ENCODE data around the gene UBTD1.
A peak's percentile ranks its signal among the peaks of the same experiment; 100 is the strongest.
"Not testable (repeated sequence)": the region's sequence is repeated elsewhere in the genome, so short reads cannot be mapped to it uniquely, and the experiment has no call there.

UBTD1 gene

GRCh38 chr10:97540669-97541500 is 42.2 kb downstream of the UBTD1 start:
- no peak for DNase-seq

GRCh38 chr10:97542169-97543024 is 43.7 kb downstream of the UBTD1 start:
- peak; percentile 35 to 77 for DNase-seq

DNA sequence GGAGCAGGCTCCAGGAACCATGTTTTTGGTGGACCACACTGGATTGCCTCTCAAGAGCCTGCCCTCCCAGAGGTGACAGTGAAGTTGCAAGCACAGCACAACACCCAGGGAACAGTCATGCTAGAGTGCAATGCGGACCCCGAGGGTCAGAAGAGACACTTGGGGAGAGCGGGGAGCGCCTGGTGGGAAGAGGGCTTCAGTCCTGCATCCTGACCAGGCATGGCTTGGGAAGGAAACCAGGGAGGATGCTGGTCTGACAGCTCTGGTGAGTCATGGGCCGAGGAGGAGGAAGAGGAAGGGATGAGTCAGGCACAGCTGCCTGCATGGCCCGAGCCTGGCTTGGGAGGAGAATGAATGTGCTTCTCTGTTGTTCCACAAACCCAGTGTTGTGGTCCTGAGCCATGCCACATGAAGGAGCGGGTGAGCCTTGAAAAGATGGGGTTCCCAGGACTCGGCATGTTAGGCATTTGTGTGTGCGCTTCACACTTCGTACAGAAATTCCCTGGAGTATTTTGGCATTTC is 44.4 kb downstream of the UBTD1 start:
- DNase-seq, result peak; percentile 55 to 87

GRCh38 chr10:97546456-97547270 is 47.9 kb downstream of the UBTD1 start:
- DNase-seq, result no peak

DNA sequence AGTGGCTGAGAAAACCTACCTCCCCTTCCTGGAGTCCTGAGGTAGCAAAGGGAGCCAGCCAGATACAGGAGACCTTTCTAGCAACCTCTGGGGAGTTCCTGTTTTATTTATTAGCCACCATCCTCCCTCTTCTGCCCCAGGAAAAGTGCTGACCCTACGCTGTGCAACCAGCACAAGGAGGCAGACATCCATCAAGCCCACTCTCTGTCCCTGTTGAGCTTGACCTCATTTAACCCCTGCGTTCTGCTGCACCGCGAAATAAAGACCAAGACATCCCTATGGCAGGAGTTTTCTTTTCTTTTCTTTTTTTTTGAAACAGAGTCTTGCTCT is 48.5 kb downstream of the UBTD1 start:
- no peak for DNase-seq

DNA sequence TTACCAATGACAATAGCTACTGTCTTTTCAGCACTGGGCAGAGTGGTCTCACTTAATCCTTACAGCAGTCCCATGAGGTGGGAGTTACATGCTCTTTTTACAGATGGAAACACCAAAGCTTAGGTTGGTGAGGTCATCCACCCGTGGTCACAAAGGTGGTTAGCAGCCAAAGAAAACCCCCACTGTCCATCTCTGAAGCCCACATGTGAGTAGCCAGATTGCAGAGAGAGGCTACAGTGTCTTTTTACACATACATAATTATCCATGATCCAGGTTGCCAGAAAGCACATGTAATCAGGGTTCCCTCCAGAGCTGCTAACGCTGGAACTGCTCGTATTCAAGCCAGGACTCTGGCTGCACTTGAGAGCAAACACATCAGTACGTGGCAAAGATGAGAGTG is 49.2 kb downstream of the UBTD1 start:
- DNase-seq, result no peak

DNA sequence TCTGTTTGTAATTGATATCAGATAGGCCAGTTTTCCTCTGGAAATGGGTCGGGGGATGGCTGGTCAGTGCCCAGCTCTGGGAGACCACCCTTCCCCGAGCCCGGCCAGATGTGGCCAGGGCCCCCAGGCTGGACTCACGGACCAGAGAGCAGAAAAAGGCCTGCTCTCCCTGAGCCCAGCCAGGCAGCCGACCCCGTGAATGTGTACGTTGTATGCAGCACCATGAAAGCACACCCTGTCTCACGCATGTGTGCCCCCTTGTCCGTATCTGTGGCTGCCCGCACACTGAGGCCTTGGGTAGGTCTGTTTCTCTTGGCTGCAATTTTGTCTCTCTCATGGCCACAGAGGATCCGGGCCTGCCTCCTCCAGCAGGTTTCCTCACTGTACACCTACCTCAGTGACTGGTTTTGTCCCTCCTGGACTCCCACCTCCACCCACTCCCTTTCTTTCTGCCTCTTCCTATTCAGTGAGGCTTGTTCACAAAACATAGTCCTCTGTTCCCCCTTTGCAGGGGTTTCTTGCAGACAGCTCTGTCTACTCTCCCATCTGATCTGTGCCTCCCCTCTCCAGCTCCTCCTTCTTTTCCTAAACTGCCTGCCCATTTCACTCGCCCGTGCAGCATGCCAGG is 50.2 kb downstream of the UBTD1 start:
- no peak for DNase-seq

GRCh38 chr10:97549587-97550322 is 51.0 kb downstream of the UBTD1 start:
- DNase-seq, result no peak

GRCh38 chr10:97550336-97551149 is 51.8 kb downstream of the UBTD1 start:
- DNase-seq, result no peak

DNA sequence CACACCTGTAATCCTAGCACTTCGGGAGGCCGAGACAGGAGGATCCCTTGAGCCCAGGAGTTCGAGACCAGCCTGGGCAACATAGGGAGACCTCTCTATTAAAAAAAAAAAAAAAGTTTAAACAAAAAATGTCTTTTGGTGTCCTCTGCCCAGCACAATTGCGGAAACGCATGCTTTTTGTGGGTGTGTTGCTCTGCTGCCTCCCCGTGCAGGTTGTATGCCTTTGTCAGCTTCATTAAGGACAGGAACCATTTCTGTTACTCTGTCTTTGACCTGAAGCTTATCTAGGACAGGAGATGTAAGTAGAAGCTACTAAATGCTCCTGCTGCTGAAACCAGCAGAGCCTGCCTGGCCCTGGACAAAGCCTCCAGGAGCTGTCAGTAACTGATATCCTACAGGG is 52.5 kb downstream of the UBTD1 start:
- DNase-seq, result no peak

DNA sequence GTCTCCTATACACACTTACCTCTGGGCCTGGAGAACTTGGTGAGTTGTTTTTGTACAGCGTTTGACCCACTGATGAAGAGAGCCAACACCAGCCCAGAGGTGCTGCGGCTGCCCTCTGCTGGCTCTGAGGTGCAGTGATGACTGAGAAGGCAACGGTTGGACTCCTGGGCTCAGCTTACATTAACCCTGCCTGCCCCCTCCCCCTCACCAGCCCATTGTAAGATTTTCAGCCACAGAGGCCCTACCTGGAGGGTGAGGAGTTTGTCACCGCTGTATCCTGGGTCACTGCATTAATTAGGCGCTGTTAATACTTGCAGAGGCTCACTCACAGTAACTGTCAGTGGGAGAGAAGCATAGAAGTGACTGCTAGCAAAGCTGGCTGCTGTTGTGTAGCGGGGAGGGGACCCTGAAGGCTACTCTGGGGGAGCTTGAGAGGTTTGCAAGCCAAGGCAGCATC is 54.9 kb downstream of the UBTD1 start:
- DNase-seq, result peak in 1 of 2 experiments; percentile 65

- not testable (repeated sequence) for DNase-seq
Measured at GRCh38 chr10:97554336-97554735, 55.6 kb downstream of the UBTD1 start.

- not testable (repeated sequence) for DNase-seq
Measured at GRCh38 chr10:97555541-97555940, 56.8 kb downstream of the UBTD1 start.

- not testable (repeated sequence) for DNase-seq
Measured at GRCh38 chr10:97560731-97561381, 62.1 kb downstream of the UBTD1 start.

DNA sequence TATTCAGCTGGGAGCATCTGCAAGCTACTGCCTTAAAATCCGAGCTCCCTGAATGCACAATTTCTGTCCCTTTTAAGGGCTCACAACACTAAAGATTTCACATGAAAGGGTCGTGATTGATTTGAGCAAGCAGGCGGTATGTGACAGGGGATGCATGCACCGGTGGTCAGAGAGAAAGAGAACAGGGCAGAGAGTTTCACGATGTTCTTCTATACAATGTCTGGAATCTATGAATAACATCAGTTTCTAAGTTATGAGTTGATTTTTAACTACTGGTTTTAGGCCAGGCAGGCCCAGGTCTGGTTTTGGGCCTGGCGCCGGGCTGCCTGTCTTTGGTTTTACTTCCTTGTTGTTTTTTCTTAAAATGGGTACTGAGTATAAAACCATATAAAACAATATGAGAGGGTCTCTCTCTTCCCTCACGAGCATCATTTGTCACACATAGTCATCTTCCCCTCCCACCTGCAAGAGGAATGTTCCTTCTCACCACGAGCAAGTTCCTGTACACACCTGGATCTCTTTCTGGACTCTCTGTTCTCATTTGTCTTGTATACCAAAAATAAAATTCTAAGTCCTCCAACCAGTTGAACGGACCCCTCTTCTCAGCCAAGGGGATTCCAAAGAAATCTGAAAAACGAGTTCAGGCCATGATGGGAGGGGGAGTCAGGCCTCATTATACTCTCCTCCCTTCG is 62.8 kb downstream of the UBTD1 start:
- not testable (repeated sequence) for DNase-seq

- not testable (repeated sequence) for DNase-seq
Measured at GRCh38 chr10:97562329-97562728, 63.6 kb downstream of the UBTD1 start.

DNA sequence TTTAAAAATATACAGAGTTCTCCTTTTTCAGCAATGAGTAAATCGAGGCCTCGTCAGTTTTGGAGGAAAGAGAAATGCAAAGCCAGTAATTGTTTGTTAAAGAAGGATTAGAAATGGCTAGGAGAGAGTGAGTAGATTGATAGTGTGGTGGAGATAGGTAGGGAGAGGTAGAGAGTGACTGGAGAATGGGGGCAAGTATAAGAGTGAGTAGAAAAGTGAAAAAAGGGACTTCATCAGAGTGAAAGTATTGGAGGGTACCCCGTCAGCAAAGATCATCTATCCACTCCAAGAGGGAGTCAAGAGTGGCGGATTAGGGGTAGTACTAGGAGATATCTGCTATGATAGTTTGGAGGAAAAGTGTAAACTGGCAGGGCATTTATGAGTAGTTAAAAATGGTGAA is 64.6 kb downstream of the UBTD1 start:
- no peak for DNase-seq

DNA sequence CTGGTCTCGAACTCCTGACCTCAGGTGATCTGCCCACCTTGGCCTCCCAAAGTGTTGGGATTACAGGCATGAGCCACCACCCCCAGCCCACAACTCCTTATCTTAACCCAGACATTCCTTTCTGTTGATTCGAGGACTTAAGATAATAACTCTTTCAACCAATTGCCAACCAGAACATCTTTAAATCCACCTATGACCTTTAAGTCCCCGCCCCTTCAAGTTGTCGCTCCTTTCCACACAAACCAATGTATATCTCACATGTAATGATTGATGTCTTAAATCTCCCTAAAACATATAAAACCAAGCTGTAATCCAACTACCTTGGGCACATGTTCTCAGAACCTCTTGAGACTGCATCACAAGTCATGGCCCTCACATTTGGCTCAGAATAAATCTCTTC is 66.1 kb downstream of the UBTD1 start:
- DNase-seq, result no peak

DNA sequence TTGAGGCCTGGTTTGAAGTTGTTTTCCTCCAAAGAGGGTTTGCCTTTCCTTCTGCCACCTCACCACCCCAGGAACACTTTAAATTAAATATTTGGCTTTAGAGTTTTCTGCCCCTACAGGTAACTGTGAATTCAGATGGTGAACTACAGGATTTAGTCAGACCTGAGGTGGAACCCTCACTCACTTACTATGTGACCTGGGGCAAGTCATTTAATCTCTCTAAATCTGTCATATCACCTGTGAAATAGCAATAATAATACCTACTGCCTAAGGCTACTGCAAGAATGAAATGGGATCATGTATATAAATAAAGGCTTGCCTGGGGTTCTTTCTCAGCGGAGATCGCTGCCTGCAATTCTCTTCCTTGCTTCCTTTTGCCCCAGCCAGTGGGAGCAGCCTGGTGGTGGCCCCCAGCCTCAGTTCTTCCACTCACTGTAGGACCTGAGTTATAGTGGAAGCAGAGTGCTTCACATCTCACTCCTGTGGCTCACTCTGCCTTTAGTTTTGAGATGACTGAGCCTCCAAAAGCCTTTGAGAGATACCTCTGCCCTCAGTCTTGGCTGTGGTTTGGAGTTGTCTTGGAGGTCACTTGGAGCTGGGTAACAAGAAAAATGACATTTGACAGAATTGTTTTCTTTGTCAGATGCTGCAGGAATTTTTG is 67.7 kb downstream of the UBTD1 start:
- no peak for DNase-seq
